Measurements from ENCODE around the gene EMC10.
A peak's percentile ranks its signal among the peaks of the same experiment; 100 is the strongest.
"Not testable (repeated sequence)": the region's sequence is repeated elsewhere in the genome, so short reads cannot be mapped to it uniquely, and the experiment has no call there.

EMC10 gene

DNA sequence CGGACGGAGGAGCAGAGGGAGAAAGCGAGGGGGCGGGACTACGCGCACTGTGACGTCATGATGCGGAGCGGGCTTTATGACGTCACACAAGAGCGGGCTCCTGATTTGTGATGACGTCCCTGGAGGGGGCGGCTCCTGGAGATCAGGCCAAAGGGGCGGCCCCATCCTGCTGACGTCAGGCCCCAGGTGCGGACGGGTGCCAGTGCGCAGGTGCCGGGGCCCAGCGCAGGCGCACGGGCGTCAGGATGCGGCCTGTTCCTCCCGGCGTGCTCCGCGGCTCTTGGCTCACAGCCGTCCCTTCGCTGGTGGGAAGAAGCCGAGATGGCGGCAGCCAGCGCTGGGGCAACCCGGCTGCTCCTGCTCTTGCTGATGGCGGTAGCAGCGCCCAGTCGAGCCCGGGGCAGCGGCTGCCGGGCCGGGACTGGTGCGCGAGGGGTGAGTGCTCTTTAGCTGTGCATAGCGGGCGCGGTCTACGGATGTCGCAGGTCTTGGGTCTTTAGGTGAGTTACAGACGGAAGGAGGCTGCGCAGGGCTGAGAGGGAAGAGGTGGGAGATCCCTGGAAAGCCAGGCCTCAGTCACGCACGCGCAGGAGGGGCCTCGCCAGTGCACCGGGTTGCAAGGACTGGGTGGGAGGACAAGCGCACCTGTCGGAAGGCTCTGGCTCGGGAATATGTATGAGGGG, at the start of gene EMC10, which contains the start of gene GARIN5A:
Gene EMC10 (plus strand): TSS at position 284 of the 683 bp plus-strand sequence. CDS start 38 bp downstream, at position 322.
Gene GARIN5A (minus strand): TSS at position 625 of the 683 bp plus-strand sequence. CDS start 460 bp downstream, at position 165.
- DNase-seq: peak; percentile 54

DNA sequence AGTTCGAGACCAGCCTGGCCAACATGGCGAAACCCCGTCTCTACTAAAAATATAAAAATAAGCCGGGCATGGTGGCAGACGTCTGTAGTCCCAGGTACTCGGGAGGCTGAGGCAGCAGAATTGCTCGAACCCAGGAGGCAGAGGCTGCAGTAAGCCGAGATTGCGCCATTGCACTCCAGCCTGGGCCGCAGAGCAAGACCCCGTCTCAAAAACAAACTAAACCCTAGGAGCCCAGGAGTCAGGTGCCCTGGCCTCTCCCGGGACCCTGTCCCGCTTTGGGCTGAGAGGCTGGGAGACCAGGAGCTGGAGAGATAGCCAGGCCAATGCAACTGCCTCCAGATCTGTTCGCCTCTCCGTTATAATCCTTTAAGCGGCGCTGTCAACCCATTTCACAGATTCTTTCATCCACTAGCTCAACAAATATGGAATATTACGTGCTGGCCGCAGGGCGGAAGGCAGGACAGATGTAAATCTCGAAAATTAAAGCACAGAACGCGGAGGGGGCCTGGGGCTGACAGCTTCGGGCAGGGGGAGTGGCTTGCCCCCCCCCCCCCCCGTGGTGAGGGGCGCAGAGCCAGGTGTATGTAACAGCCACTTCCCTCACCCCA, 48.9 kb upstream of the EMC10 start:
- no peak for DNase-seq

DNA sequence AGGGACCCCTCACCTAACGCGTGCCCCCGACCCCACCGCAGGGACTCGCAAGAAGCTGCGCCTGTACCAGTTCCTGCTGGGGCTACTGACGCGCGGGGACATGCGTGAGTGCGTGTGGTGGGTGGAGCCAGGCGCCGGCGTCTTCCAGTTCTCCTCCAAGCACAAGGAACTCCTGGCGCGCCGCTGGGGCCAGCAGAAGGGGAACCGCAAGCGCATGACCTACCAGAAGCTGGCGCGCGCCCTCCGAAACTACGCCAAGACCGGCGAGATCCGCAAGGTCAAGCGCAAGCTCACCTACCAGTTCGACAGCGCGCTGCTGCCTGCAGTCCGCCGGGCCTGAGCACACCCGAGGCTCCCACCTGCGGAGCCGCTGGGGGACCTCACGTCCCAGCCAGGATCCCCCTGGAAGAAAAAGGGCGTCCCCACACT, 48.3 kb upstream of the EMC10 start:
- DNase-seq: no peak

DNA sequence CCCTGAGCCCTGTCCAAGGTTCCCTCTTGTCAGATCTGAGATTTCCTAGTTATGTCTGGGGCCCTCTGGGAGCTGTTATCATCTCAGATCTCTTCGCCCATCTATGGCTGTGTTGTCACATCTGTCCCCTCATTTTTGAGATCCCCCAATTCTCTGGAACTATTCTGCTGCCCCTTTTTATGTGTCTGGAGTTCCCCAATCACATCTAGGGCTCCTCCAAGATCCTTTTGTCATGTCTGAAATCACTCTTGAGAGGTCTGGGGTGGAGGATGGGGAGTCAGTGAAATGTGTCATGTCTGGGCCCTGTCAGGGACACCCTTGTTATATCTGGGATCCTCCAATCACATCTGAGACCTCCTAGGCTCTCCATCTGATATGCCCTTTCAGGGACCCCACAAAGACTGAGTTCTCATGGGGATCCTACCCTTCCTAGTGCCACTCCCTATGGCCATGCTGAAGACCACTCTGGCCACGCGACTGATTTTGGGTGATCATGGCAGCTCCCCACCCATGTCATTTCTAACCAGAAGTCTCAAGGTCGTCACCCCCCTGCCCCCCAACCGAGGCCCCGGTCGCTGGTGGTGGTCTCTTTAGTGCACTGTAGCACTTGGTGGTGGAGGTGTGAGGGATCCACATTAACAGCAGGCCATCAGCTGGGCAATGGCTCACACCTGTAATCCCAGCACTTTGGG, 47.4 kb upstream of the EMC10 start:
- DNase-seq: no peak

DNA sequence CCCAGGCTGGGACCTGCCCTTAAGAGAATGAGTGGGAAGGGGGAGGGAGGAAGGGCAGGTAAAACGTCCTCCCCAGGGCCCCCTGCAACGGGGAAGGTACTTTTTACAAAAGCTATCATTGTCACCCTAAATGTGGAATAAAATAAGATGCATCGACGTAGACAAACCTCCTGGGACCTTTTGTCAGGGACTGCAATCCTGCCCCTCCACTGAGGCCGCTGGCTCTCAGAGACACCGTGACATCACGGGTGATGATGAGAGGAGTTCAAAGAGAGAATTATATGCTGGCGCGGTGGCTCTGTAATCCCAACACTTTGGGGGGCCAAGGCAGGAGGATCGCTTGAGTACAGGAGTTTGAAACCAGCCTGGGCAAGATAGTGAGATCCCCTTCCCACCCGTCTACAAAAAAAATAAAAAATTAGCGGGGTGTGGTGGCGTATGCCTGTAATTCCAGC, 45.4 kb upstream of the EMC10 start:
- DNase-seq: no peak

DNA sequence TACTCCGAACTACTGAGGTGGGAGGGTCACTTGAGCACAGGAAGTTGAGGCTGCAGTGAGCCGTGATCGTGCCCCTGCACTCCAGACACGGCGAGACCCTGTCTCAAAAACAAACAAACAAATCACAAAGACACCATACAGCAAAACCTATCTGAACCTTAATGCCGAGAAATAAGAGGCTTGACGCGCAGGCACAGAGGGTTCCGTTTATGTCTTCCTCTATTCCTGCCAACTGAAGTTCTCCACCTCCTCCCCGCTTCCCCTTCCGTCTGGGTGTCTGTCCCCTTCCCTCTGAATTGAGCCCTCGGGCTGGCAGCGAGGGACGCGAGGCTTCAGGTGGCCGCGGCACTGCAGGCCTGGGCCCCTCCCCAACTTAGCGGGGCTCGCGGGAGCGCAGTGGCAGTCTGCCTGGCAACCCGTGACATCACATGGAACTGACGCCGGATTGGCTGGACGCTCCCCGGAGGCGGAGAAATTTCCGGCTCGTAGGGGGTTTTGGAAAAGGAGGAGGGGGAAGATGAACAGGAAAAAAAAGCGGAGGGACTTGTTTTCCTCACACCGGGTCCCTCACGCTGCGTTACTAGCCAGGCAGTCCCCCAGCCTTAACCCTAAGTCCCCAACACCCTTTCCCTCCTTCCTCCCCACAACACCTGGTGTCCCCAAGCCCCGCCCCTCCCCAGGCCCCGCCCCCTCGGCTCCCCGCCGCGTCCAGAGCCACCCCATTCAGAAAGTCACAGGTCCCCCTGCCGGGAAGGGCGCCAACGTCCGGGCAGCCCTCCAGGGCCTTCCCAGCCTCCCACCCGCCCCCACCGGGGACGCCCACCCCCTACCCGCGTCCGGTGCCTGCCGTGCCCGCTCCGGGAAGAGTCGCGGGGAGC, 44.7 kb upstream of the EMC10 start:
- peak; percentile 78 for DNase-seq

DNA sequence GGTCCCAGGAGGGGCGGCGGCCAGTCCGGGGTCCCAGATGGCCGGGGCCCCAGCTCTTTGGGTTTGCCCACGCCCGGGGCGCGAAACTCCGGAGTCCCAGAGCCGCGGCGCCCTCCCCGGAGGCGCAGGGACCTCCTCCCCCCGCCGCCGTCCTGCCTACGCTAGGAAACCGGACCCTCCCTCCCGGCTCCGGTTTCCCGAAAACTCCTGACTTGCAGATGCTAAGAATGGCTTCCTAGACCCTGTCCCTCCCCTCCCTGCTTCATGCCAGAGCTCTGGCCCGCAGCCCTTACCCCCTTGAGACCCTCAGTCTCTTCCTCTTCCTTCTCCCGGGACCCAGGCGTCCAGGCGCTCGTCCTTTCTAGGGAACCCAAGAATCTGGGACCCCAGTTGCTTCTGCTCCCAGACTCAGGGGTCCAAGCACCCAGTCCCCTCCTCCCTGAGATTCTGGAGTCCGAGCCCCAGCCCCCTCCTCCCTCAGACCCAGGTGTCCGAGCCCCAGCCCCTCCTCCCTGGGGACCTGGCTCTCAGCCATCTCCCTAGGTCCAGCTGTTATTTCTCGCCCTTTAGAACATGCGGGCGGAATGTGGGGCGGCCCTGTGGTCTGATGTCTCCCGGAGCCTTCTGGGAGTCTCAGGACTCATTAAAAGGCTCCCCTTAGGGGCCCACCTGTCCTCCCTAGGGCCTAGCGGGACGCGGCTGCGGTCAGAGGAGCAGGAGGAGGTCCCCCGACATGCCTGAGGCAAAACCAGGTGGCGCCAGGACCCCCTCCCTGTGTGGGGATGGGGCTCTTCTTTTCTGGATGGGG, 43.9 kb upstream of the EMC10 start, which contains the start of gene MYBPC2:
Gene MYBPC2 (plus strand): TSS at position 672 of the 808 bp plus-strand sequence. CDS start 62 bp downstream, at position 734.
- no peak for DNase-seq

DNA sequence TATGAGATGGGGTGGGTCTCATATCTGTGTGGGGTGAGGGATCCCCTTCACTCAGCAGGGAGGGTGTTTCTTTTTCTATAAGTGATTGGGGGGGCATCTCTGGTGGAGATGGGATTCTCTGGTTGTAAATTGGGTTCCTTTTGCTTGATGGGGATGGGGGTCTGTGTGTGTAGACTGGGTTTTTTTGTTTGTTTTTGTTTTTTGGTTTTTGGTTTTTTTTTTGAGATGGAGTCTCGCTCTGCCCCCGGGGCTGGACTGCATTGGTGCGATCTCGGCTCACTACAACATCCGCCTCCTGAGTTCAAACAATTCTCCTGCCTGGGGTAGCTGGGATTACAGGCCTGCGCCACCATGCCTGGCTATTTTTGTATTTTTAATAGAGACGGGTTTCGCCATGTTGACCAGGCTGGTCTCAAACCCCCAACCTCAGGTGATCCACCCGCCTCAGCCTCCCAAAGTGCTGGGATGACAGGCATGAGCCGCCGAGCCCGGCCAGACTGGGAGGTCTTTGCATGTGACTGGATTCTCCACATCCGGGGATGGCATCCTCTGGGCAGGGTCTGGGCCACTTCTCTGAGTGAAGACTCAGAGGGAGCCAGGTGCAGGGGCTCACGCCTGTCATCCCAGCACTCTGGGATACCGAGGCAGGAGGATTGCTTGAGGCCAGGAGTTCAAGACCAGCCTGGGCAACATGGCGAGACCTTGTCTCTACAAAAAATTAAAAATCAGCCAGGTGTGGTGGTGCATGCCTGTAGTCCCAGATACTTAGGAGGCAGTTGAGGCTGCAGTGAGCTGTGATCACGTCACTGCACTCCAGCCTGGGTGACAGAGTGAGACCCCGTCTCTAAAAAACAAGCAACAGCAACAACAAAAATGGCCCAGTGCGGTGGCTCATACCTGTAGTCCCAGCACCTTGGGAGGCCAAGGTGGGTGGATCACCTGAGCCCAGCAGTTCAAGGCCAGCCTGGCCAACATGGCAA, 42.8 kb upstream of the EMC10 start:
- DNase-seq: no peak

DNA sequence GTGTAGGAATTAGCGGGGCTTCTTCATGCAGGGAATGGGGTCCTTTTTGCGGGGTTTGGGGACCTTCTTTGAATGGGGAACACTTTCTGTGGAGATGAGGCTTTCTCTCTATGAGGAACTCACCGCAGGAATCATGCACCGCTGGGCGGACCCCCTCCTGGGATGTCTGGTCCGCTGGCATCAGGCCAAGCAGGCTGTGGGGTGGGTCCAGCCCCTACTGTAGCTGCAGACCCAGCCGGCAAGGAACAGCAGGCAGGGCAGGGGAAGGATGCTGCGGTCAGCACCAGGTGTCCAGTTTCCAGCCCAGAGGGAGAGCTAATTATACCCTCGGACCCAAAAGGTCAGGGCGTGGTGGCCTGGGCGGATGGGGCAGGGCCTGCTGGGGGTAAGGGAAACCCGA, 41.8 kb upstream of the EMC10 start:
- no peak for DNase-seq

DNA sequence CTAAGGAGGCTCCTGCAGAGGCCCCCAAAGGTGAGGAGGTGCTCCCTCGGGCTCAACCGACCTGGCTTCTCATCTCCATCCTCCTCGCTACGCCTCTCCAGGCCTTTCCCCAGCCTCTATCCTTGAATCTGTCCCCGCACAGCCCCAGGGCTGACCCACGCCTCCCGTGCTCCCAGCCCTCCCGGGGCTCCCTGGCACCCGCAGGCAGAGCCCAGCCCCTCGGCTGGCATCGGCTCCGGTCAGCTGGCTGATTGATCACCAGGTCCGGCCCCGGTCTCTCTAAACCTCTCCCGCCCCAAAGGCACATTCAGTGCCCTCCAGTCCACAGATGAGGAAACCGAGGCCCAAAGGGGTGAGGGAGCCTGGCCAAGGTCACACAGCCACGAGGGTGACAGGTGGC, 41.1 kb upstream of the EMC10 start:
- DNase-seq: no peak

DNA sequence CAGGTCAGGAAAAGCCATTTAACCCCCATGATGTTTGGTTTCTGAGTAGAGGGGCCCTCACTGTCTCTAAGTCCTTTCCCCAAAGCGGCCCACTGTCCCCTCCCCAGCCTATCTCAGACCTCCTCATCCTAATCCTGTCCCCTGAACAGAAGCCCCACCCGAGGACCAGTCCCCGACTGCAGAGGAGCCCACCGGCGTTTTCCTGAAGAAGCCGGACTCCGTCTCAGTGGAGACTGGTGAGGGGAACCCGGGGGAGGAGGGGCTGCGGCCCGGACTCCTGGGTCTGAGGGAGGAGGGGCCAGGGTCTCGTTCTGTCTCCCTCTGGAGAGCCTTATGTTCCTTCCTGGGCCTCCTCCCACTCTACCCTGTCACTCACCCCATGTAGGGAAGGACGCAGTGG, 40.7 kb upstream of the EMC10 start:
- no peak for DNase-seq

DNA sequence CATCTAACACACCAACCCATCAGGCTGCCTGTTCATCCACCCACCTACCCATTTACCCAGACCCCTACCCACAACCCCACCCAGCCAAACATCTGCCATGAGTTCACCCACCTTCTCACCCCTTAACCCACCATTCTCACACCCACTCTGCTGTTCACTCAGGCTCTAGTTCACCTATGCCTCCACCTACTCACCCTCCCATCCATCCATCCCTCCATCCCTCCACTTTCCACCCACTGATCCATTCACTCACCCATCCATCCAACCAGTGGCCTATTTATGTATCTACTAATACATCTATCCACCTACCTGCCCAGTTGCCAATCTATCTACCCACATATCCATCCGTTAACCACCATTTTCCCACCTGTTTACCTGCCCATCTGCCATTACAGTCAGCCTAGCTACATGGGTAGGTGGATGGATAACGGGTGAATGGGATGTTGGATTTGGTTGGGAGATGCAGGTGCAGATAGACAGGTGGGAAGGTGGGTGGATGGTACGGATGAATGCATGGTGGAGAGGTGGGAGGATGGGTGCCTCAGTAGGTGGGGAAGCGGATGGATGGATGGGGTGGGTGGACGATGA, 38.4 kb upstream of the EMC10 start:
- DNase-seq: no peak

DNA sequence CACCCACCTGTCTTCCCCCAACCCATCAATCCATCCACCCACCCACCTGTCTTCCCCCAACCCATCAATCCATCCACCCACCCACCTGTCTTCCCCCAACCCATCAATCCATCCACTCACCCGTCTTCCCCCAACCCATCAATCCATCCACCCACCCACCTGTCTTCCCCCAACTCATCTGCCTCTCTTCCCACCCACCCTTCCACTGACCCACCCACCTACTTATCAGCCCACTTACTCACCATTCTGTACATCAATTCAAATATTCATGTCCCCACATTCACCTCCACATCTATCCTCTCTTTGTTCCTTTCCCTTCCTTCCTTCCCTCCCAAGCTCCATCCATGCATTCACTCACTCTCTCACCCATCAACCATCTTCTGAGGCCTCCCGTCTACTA, 37.2 kb upstream of the EMC10 start:
- DNase-seq: not testable (repeated sequence)

DNA sequence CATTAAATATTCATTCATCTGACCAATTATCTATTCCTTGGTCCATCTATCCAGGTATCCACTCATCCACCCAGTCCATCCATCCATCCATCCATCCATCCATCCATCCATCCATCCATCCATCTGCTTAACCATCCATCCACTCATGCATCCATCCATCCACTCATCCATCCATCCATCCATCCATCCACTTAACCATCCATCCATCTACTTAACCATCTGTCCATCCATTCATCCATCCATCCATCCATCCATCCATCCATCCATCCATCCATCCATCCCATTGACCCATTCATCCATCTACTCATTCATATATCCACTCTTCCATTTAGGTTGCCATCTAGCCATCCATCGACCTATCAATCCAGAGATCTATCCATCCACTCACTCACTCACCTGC, 32.2 kb upstream of the EMC10 start:
- no peak for DNase-seq

DNA sequence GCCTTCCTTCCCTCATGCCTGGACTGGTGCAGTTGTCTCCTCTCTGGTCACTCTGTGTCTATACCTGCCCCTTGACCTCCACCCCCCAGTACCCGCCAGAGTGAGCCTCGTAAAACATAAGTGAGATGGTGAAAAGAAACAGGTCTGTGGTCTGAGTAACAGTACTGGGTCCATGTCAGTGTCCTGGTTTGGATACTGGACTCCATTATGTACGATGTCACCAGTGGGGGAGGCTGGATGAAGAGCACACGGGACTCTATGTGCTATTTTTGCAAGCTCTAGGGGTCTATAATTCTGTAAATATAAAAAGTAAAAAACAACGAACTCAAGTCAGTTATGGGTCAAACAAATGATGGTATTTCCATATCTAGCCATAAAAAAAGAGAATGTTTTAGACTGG, 29.3 kb upstream of the EMC10 start:
- no peak for DNase-seq

DNA sequence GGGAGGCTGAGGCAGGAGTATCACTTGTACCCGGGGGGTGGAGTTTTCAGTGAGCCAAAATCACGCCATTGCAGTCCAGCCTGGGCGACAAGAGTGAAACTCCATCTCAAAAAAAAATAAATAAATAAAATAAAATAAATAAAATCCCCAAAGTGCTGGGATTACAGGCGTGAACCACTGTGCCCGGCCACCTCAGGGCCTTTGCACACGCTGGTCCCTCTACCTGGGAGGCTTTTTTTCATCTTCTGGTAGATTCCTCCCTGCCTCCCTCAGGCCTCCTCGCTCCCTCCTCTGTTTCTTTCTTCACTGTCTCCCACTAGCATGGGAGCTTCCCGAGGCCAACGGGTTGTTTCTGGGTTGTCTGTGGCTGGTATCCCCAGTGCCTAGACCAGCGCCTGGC, 28.6 kb upstream of the EMC10 start:
- DNase-seq: no peak

DNA sequence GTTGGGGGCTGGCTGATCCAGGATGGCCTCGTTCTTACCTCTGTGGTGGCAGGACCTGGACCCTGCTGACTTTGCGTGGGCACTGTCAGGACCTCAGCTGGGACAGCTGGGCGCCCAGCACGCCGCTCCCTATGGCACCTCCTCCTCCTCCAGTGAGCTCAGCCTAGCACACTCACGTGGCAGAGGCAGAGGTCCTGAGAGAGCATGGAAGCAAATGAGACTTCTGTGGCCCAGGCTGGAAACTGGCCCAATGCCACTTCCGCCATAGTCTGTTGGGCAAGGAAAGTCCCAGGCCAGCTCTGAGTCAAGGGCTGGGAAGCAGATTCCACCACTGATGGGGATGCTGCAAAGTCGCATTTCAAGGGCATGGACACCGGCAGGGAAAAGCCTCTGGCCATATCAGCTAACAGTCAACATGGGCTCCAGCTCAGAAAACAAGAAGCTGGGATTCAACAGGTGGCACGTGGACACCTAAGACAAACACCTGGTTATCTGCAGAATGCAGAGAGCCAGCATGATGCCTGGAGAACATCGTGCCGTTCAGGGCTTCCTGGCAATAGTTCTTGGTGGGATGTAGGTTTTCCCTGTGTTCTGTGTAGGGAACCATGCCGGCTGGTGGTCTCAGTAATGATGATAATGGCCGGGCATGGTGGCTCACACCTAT, 26.9 kb upstream of the EMC10 start:
- no peak for DNase-seq

DNA sequence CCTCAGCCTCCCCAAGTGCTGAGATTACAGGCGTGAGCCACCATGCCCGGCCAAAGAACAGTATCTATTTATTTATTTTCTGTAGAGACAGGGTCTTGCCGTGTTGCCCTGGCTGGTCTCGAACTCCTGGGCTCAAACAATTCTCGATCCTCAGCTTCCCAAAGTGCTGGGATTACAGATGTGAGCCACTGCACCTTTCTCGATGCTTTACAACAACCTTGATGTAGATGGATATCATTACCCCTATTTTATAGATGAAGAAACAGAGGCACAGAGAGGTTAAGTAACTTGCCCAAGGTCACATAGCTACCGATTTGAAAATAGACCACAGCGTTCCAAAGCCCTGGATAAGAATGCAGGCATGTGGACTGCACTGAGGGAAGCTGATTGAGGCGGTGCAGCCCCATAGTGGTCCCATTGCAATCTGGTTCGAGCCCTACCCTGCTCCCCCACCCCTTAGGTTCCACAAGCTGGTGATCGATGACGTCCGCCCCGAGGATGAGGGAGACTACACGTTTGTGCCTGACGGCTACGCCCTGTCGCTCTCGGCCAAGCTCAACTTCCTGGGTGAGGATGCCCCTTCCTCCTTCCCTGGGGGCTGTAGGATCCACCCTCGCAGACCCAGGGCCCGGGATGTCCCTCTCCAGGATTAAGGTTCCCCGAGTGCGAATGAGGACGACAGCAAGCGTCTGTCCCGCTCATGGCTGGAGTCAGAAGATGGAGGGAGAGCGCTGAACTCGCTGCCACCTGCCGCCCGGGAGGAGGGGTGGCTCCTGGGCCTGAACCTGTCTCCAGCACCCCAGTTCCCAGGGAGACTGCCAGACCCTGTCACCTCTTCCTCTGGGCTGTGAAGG, 25.7 kb upstream of the EMC10 start:
- no peak for DNase-seq

DNA sequence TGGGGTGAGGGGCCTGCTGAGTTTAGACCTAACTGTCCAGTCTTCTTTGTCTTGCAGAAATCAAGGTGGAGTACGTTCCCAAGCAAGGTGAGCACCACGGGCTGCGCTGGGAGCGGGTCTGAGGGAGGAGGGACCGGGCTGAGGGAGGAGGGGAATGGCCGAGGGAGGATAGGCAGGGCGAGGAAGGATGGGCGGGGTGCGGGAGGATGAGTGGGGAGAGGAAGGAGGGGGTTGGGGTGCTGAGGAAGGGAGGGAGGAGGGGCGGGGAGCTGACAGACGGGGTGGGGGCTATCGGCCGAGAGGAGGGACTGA, 25.1 kb upstream of the EMC10 start:
- no peak for DNase-seq

Measured in KG1 (cell line).